B cell (primary cell): ENCODE data around the gene VANGL2. TPM values are rescaled to one million over a fixed set of nuclear protein-coding genes. Genes with fewer than 3 reads are reported as not detected.

Source experiments
- ATAC-seq: fragments of 200-7000 bp; cut with Tn5 transposase; one replicate; pipeline ENCODE4 v1.10.0; 2021; ENCODE audit warnings: low read depth, mild to moderate bottlenecking, moderate number of reproducible peaks, moderate library complexity
- CTCF ChIA-PET: fragments of 350-600 bp; sonication (Branson Sonifier 250); formaldehyde crosslinking; loops from one replicate; lab custom pipeline; 2021; ENCODE audit warnings: antibody characterized with exemption, inconsistent platforms; lab: Charles Lee
- POLR2A ChIA-PET: fragments of 350-600 bp; sonication (Branson Sonifier 250); formaldehyde crosslinking; loops from one replicate; lab custom pipeline; 2021; ENCODE audit warnings: antibody characterized with exemption; lab: Charles Lee
- DNase-seq: peaks from one replicate; pipeline ENCODE4 v3.0.0; 2013
- H2AFZ ChIP-seq: 2 replicates; pipeline ENCODE4 v1.6.1; 2012; ENCODE audit warnings: mild to moderate bottlenecking, low read depth, low read length; ENCODE audit not compliant: insufficient read depth, poor library complexity, severe bottlenecking
- H3K27ac ChIP-seq, 2 donors: 1 replicate in 1 of 2; 2 replicates in 1 of 2; pipeline ENCODE4 v1.5.1; 2012 to 2013; ENCODE audit warnings: low read length in 2 of 2, mild to moderate bottlenecking in 2 of 2, moderate library complexity in 1 of 2
- H3K27me3 ChIP-seq, 4 experiments: fragments of 200-600 bp in 1 of 4; sonication (generic) in 1 of 4; replicated peaks in 1 of 4; 1 replicate in 2 of 4; 2 replicates in 2 of 4; pipeline versions ENCODE4 v1.6.1 to v1.7.0; 2013 to 2016; ENCODE audit warnings: low read length in 3 of 4, mild to moderate bottlenecking in 2 of 4, mixed read lengths in 1 of 4, moderate library complexity in 1 of 4; ENCODE audit not compliant: insufficient read depth in 4 of 4, control insufficient read depth in 3 of 4; ENCODE audit errors: control extremely low read depth in 1 of 4
- H3K36me3 ChIP-seq, 2 experiments: replicated peaks in 1 of 2; 1 replicate in 1 of 2; 2 replicates in 1 of 2; pipeline versions ENCODE4 v1.6.1 to v1.7.1; 2013; ENCODE audit warnings: low read length in 1 of 2; ENCODE audit not compliant: insufficient read depth in 2 of 2, control insufficient read depth in 1 of 2; ENCODE audit errors: control extremely low read depth in 1 of 2, extremely low read depth in 1 of 2
- H3K4me1 ChIP-seq, 2 donors: fragments of 200-600 bp in 1 of 2; sonication (generic) in 1 of 2; 1 replicate in 1 of 2; 2 replicates in 1 of 2; pipeline versions ENCODE4 v1.5.1 to v1.6.1; 2013 to 2017; ENCODE audit warnings: low read length in 2 of 2; ENCODE audit not compliant: control insufficient read depth in 2 of 2, insufficient read depth in 2 of 2
- H3K4me2 ChIP-seq: replicated peaks from 2 replicates; pipeline ENCODE3; 2012; ENCODE audit warnings: mild to moderate bottlenecking, low read depth, low read length; ENCODE audit not compliant: poor library complexity, severe bottlenecking
- H3K4me3 ChIP-seq, 5 experiments: fragments of 200-600 bp in 1 of 5; sonication (generic) in 1 of 5; 1 replicate in 3 of 5; 2 replicates in 2 of 5; pipeline versions ENCODE4 v1.5.1 to v1.7.0; 2011 to 2016; ENCODE audit warnings: low read length in 4 of 5, mild to moderate bottlenecking in 4 of 5, low read depth in 2 of 5, control low read depth in 1 of 5, moderate library complexity in 1 of 5; ENCODE audit not compliant: insufficient read depth in 1 of 5; ENCODE audit errors: control extremely low read depth in 1 of 5, extremely low read depth in 1 of 5
- H3K79me2 ChIP-seq: fragments of 200-600 bp; sonication (generic); one replicate; pipeline ENCODE4 v1.6.0; 2016; ENCODE audit warnings: low read length; ENCODE audit not compliant: control insufficient read depth, insufficient read depth
- H3K9ac ChIP-seq: fragments of 200-600 bp; sonication (generic); 2 replicates; pipeline ENCODE4 v1.6.1; 2017; ENCODE audit warnings: mild to moderate bottlenecking, low read length, moderate library complexity
- H3K9me3 ChIP-seq, 3 donors: one replicate each; pipeline versions ENCODE4 v1.6.1 to v1.7.1; 2013; ENCODE audit warnings: low read length in 2 of 3; ENCODE audit not compliant: control insufficient read depth in 2 of 3, insufficient read depth in 1 of 3; ENCODE audit errors: control extremely low read depth in 1 of 3
- H4K20me1 ChIP-seq: 2 replicates; pipeline ENCODE4 v1.6.0; 2012; ENCODE audit warnings: mild to moderate bottlenecking, low read length; ENCODE audit not compliant: insufficient read depth, control insufficient read depth, poor library complexity, severe bottlenecking
- H3K27ac Mint-ChIP-seq: one replicate; pipeline ENCODE4 v1.8.0; 2021; ENCODE audit warnings: mixed read lengths
- H3K27me3 Mint-ChIP-seq: one replicate; pipeline ENCODE4 v1.8.0; 2021; ENCODE audit warnings: mixed read lengths
- H3K4me1 Mint-ChIP-seq: one replicate; pipeline ENCODE4 v1.8.0; 2021; ENCODE audit warnings: mixed read lengths
- H3K4me3 Mint-ChIP-seq: one replicate; pipeline ENCODE4 v1.8.0; 2021; ENCODE audit warnings: mixed read lengths
- H3K9me3 Mint-ChIP-seq: one replicate; pipeline ENCODE4 v1.8.0; 2022; ENCODE audit warnings: mixed read lengths; ENCODE audit not compliant: insufficient read depth
- CTCF ChIP-seq: fragments of 200-600 bp; IDR thresholded peaks from one replicate; pipeline ENCODE4 v1.8.0; 2022; ENCODE audit warnings: antibody characterized with exemption, mild to moderate bottlenecking
- EZH2 ChIP-seq: IDR thresholded peaks from 2 replicates; pipeline ENCODE4 v1.6.1; 2012; ENCODE audit warnings: borderline replicate concordance, low read depth, mild to moderate bottlenecking, moderate library complexity, low read length; ENCODE audit not compliant: insufficient read depth, poor library complexity, severe bottlenecking
- WGBS: methylation state at CpG from one replicate; pipeline ENCODE4 v1.1.5; 2013; ENCODE audit warnings: missing lambda C conversion rate; ENCODE audit not compliant: insufficient coverage; 5-methylcytosine and 5-hydroxymethylcytosine counted together
- intact Hi-C: fragments of 100-400 bp; cut with micrococcal nuclease; formaldehyde crosslinking; loops from one replicate; pipeline ENCODE4 v1.10.0; 2022
- polyA plus RNA-seq: library from polyadenylated mRNA; depleted of rRNA; stranded (reverse); fragments of >200 nt; gene quantifications from 2 replicates; pipeline ENCODE4 v1.2.3, GENCODE V29; 2012
- total RNA-seq, 2 donors: library from RNA; stranded (reverse); fragments of 120-200 nt in 1 of 2; gene quantifications; 1 replicate in 1 of 2; 2 replicates in 1 of 2; pipeline versions ENCODE4 v1.2.3 to v1.2.4, GENCODE V29; 2013 to 2022

The VANGL2 gene
- total and polyA plus RNA-seq, 2 donors (not counting 1 experiment from before 2014, with no cell fraction given), result 0.48 to 14.4 TPM

GRCh38 chr1:160375788-160376524, 24.4 kb upstream of the VANGL2 start:
- no peaks in the 10 kb centered on the region for H3K36me3 ChIP-seq
- H3K79me2 ChIP-seq, result no peaks in the 10 kb centered on the region
- POLR2A ChIA-PET, result interaction anchor here (1.4 kb wide), 1 partner anchor 277 kb away, joined by 3 read pairs; the partner anchor contains the start of gene IGSF8
- Mint-ChIP-seq H3K27me3 (no peaks in the 10 kb centered on the region), H3K4me1 (peaks cover 24% of the 10 kb centered on the region), H3K4me3 (peak overlapping the region; percentile 70), H3K27ac (peak overlapping the region; percentile 73), H3K9me3 (no peaks in the 10 kb centered on the region)
- H4K20me1 ChIP-seq, result no peaks in the 10 kb centered on the region
- peak overlapping the region; percentile 71 for H2AFZ ChIP-seq
- 24% methylated on average over 9 of the region's 9 CpGs for WGBS
- no peak for TF ChIP-seq CTCF
- TF ChIP-seq EZH2, result no peak
- H3K27me3 ChIP-seq, result no peaks in the 10 kb centered on the region
- DNase-seq (peak; percentile 41), ATAC-seq (peak; percentile 34)
- no peaks in the 10 kb centered on the region for H3K9me3 ChIP-seq
- intact Hi-C loops, result loop anchor here (1.0 to 5.0 kb wide), 6 partner anchors 21 to 275 kb away; partner anchors contain the start of genes COPA and NCSTN
- peak overlapping the region; percentile 63 for H3K4me2 ChIP-seq
- H3K27ac ChIP-seq, result peak overlapping the region in 1 of 2 donors; percentile 35
- peak overlapping the region in 3 of 5 experiments; percentile 7 to 21 (median 11) for H3K4me3 ChIP-seq
- CTCF ChIA-PET, result interaction anchor here (0.7 to 7.8 kb wide), 46 partner anchors 8 to 329 kb away, joined by 3 to 79 read pairs (median 5); partner anchors contain the start of genes ATP1A4, DCAF8, NCSTN and PEX19
- H3K4me1 ChIP-seq, result peaks cover 19 to 23% of the 10 kb centered on the region in 2 donors
- peak overlapping the region; percentile 27 for H3K9ac ChIP-seq
